Stimulated activated CD8-positive, alpha-beta memory T cell treated with anti-CD3 and anti-CD28 coated beads, Interleukin-2, amount 100 ng/mL, for 48 hours (primary cell): ENCODE measurements around the gene CDK6.

Source experiments
- DNase-seq, 2 donors: peaks; one replicate each; pipeline ENCODE4 v3.0.0-alpha.2; 2020; ENCODE audit warnings: low read depth in 2 of 2

Gene CDK6

DNA sequence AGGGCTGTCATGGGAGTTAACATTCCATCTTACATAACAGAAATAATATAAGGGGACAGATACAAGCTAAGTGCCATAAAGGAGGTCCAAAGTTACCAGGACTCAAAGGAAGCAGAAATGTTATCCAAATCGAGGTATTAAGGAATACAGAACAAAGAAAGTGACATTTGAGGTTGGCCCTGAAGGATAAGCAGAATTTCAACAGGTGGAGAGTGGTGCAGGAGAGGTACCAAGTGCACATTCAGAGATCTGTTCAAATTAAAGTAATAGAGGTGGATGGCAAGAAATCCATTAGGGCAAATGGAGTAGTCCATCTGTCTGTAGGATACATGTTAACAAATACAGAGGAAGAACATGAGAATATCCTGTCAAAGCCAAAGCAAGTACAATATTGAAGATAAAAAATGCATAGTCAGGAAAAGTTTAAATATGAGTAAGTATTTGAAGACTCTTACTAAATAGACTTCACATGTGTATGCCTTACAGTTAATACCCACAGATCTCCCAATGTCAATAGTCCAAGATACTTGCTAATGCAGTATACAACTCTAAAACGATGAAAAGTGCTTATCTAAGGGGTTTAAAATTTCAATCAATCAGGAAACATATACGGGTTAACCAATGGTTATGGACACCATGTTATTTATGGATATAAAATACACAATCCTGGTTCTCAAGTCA, 10.0 kb downstream of the CDK6 start:
- DNase-seq = no peak

DNA sequence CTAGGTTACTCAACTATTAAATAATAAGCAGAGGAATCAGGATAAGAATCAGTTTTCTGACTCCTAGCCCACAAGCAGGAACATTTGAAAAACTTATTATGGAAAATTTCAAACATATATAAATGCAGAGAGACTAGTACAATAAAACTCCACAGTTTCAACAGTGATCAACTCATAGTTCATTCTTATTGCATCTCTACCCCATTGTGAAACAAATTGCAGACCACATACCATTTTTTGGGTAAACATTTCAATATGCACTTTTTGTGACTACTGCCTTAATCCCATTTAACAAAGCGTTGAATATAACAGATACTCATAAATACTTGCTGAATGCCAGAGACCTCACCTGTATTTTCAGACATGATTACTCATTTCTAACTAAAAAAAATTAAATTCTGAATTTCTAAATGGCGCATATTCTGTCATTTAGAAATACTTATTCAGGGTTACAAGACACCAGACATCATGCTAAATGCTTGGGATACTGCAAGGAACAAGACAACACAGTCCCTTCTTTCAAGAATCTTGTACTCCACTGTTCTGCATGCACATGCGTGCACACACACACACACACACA, 11.4 kb downstream of the CDK6 start:
- no peak for DNase-seq

DNA sequence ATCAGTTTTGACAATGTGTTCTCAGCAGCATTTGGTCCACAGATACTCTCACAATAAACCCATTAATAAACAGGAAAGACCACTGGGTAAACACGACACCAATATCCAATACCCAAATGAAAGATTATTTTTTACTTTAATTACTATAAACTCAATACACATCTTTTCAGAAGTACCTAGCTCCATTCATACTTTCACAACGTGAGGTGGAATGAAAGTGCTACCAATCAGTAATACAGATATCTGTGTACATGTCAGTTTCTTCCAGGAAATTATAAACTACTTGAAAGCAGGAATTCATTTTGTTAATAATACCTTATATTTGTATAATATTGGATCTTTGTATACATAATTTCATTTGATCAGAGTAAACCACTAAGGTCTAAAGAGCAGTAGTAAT, 11.9 kb downstream of the CDK6 start:
- DNase-seq = no peak

DNA sequence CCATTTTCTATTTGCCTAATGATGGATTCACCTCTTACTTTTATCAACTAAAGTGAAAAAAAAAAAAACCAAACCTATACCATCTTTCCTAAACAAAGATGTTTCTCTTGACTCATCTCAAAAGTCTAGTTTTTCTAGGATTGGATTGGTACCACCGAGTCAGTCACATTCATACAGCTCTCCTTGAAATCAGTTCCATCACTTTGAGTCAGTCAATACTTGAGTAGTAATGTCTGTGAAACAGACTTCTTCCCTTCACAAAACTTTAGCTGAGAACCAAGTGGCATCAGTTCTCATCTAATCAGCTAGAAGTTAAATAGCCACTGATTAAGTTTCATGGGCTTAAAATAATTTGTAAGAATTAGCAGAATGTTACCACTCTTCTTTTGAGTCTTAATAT, 13.3 kb downstream of the CDK6 start:
- DNase-seq = no peak

DNA sequence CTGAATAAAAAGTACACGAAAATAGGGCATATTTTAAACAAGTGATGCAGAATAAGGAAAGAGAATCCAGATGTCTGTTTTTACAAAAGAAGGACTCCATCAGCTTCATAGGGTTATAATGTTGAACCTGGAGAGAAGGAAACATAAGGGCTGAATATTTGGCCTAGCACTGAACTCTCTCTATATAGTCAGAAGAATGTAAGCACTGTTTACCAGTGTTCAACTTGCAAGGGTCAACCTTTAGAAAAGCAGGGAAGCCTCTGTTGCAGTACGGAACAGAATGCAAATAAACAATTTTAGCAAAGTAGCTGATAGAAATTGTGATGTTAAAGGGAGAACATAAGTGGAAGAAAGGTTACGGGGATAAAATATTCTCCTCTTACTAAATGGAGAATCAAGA, 16.2 kb downstream of the CDK6 start:
- DNase-seq = no peak

DNA sequence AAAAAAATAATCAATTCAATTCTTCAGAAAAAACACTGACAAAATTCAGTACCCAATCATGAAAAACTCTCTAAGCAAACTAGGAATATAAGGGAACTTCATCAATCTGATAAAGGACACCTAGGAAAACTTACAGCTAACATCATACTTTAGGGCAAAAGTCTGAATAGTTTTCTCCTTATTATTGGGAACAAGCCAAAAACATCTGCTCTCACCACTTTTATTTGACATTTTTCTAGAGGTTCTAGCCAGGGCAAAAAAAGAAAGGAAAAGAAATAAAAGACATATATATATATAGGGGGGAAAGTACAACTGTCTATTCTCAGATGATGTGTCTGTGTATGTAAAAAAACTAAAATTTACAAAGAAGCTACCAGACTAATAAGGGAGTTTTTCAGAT, 19.0 kb downstream of the CDK6 start:
- DNase-seq = no peak

DNA sequence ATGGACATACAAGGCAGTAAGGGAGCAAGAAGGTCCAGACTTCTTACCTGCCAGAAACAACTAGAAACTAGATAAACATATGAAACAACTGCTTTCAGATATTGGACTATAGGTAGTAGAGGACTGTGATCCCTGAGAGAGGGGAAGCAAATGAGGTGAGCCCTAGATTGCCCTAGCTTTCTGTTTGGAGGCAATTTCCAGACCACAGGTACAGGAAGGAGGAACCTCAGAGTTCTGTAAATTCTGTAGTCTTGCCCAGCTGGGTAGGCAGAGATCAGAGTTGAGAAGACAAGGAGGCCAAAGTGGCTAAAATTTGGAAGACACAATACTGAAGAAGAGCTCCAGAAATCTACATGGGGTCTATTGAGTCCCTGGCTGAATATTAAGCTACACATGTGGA, 21.0 kb downstream of the CDK6 start:
- DNase-seq = no peak

DNA sequence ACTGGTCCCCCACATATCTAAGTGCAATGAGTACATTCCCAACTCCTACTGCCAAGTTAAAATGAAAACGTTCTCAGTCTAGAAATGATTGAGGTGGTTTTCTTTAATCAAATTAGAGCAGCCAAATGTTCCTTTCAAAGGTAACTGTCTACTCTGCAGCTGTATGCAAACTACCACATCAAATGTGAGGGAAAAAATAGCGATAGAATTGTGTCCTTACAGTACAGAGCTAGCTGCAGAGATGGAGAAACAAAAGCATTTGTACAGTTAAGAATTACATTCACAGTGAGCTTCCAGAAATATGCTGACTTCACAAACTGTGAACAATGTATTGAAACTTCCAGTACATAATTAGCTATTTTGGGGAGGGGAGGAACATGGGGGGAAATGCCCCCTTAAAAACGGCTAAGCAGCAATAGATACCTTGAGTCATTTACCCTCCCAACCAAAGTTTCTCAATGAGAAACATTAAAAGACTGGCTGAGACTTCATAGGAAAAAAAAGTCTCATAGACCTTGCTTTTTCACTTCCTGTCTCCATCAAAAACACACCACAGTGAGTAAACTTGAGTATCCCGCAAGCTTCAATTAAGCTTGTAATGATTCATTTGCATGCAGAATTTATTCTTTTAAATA, 22.9 kb downstream of the CDK6 start:
- DNase-seq = no peak

DNA sequence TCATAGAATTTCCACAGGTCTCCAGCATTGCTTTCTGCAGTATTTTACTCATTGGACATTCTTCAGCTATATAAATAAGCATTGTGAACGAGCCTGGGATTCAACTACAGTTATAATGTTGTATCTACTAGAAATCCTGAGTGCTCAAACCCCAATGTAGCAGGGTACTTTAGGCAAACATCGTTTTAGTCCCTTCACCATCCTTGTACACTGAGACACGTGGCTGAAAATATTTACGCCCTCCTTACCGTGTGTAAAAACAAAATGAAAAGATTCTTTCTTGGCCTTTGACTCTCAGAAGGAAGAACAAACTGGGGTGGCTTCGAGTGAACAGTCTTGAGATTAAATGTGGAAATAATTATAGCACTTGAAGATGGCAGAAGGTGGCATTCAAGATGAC, 25.2 kb downstream of the CDK6 start:
- no peak for DNase-seq

DNA sequence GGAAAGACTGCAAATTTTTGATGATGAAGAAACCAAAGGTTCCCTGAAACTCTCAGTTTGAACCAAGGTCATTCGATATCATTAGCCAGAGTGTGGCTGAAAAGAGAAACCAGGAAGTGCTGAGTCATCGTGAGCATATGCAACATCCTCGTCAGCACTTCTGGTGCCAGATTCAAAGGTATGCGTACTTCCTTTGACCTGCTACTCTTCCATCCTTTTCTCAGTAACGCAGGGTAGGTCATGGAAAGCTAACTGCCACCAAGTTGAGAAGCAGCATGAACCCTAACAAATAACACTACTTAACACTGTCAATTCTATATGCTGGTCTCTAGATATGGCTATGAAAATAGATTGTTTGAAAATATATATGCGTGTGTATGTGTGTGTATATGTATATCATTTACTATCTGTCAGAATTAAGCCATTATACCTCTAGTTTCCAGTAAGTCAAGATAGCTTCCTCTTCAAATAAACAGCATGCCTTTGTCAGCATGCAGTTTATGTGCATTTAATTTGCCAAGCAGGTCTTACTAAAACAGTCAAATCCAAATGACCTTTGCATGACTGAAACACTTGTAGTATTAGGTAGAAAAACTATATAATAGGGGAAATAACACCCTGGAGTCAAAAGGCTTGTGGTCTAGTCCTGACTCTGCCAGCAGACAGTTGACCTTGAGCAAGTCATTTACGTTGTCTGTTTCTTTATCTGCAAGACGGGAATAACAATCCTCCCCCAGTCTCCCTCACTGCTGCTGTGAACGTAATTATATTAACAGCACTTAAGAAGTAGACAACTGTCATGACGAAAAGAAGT, 26.4 kb downstream of the CDK6 start:
- DNase-seq = peak in 1 of 2 donors; percentile 33

DNA sequence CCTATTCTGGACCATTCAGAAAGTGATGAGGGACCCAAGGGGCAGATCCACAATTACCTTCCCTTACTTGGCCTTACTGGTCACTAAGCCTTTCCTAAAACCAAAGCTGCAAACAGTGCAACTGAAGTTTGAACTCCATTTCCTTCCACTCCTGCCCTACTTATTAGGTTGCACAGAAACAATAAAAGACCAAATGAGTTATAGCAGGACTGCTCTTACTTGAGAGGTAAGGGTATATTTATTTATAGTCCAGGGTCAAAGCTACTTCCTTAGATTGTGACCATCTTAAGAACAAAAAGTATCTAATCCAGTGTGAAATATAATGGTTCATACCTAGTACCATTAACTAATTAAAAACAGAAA, 27.0 kb downstream of the CDK6 start:
- no peak for DNase-seq

DNA sequence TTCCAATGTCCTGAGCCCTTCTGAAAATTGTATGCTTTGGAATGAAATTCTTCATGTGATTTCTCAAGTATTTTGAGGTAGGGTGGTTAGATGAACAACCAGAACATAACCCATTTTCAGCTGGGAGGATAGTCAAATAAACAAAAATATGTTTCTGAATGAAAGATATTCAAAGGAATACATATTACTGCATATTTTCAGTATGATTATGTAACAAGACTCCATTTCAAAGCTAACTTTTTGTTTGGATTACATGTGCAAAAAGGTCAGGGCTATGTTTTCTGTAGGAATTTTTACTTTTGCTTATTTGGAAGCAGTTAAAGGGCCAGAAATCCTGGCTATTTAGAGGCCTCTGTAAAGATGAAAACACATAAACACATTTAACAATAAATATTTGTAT, 27.7 kb downstream of the CDK6 start:
- no peak for DNase-seq

DNA sequence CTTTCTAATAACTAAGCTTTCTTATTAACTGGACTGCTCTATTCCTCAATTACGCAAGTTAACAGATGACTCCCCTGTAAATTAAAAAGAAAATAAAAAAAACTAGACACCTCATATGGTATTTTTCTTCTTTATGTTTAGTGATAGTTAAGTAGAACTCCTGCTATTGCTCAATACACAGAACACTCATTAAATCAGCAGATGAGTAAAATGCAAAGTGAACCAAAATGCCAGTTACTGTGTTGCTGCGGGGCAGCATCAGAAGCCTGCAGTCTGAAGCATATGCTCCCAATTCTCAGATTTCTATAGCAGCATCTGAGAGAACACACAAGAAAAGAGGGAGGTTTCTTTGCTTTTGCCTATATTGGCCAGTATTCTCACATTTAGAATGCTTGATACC, 28.4 kb downstream of the CDK6 start:
- DNase-seq = no peak

DNA sequence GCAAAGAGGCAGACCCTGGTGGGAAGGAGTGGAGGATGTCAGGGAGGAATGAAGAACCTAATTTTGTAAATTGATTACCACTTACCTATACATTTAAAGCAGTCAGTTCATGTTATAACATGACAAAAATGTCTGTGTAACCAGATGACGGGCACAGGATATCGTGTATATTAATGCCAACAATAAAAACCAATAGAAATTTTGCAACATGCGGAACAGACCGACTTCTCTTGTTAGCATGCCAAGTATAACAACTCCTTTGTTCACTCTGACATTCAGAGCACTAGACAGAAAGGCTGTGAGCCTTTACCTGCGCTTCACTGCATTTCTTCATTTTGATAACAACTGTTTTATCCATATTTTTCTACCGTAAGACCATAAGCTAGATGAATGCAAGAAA, 29.9 kb downstream of the CDK6 start:
- DNase-seq = no peak

DNA sequence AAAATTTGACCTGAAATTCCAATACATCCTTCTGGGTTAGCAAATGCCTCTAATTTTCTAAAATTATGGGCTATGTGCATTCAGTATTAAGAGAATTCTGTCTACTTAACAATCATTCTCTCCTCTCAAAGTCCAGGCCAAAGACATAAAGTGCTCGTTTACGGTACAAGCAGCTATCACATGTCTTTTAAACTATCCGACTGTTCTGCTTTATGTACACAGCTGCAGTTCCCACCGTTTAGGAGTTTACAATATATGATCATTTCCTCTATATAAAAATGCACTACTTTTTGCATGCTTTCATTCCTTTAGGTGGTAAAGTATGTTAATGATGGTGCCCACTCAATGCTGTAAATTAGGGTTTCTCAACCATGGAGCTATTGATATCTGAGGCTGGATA, 34.0 kb downstream of the CDK6 start:
- no peak for DNase-seq

DNA sequence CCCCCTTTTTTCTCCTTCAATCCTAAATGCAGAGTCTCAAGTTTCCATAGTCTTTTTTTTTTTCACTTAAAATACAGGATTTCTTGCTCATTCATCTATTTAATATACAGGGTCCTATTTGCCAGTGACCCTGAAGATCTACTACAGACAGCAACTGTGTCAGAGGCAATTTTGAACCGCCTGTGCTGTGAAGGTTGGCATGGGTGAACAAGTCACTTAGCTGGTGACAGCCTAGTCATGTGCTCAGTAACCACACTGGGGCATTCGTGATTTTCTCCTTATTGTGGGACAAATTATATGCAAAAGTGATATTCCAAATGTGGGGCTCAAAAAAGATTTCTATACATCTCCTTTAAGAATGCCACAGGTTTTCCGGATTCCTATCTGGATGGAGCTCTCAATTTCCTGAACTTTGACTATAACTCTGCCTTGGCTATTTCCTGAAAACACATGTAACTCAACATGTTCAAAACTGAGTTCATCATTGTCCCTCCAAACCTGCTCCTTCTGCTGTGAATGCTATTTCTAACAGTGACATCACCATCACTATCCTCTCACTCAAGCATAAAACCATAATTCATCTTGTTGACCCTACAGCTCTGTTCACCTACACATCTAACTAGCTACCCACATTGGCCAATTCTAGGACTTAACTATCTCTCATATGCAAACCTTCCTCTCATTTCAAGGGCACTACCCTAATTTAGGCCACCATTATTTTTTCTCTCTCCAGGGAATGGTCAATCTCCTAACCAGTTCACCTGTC, 36.7 kb downstream of the CDK6 start:
- DNase-seq = no peak

DNA sequence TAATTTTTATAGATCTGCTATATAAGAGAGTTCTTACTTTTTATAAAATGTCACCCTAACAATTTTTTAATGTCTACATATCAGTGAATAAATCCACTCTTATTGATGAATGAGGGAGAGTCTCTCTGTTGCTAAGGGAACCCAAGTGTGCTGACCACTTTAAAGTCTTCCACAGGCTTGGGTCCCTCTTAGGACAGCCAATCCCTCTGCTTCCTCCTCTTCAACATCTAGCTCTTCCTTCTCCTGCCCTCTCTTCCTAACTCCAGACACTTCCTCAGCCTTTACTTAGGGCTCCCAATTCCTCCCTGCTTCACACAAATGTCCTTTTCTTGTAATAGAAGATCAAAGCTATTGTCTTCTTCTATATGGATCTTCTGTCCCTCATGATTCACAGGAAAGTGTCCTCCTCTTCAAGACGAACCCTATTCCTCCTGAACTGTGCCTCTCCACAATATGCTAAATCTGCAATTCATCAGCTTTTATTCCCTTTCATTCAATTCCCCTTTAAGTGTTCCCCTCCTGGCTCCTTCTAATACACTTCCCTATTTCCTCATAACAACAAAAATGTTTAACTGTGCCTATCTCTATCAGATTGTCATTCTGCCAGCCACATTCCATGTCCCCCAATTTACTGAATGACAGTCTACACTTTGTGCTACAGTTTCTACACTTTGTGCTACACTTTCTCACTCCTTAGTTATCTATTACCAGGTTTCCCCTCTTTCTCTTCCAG, 37.7 kb downstream of the CDK6 start:
- no peak for DNase-seq

DNA sequence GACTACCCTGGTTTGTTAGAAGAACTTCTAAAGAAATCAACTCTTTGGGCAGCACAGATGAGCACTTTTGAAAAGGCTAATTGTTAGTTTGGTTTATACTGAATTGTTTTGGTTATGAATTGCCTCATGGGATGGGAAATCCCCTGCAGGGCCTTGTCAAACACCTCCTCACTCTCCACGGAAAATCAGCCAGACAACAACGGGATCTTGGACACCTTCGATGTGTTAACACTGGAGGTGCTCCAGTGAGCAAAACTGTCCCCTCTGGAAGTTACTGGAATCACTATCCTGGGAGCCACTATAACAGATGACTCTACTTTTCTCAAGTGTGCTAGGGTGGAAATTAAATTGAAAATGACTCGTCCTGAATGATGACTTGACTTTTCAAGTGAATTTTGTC, 38.7 kb downstream of the CDK6 start:
- no peak for DNase-seq

DNA sequence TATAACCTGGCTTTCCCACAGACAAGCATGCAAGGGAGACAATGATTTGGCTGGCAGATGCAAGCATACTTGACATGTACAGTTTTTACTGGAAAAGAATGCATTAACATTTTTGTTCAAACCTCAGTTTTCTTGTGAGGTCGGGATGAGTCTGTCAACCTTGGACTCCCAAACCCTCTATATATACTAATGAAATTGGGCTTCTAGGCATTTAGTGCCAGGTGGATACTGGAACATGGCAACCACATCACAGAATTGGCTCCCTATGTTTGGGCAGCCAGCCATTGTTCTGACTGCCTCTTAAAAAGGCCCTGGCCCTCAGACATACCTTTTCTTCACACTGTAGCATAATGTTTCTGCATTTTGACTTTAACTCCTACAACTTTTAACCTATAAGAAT, 39.1 kb downstream of the CDK6 start:
- no peak for DNase-seq

DNA sequence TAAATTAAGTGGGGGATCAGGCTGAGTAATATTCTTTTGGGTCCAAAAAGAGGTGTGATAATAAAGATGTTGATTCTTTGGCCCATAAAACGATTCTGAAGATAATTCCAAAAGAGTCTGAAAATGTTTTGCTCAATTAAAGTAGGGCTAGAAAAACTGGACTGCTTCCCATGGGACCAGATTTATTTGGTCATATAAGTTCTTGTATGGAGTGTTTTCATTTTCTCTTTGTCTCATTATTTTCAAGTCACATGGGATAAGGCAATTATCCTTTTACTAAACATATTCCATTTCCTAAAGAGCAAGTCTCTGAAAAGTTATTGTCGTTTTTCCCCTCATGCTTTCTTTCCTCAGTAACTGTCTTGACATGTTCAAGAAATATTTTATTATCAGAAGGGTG, 41.5 kb downstream of the CDK6 start:
- DNase-seq = no peak

DNA sequence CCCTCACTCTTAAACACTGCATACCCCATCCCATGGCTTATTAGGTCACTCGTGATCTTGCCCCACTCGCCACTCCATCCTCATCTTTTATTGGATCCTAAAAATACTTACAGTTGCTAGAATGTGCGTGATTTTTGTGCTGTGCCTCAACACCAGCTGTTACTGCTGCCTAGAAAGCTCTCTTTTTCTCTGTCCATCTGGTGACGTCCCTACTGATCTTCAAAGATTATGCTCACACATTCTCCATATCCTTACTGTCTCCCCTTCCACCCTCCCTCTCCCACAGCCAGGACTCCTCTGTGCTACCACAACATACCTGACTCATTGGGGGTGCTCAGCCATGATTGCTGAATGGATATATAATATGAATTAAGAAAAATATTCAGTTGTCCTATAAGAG, 42.0 kb downstream of the CDK6 start:
- DNase-seq = no peak
